ENCODE results near the gene BAMBI.

- TF ChIP-seq POLR2A (IDR thresholded peaks at IDR 0.05) (no peak), CTCF (IDR thresholded peaks at IDR 0.05) (no peak)
These were observed 2.5 kb upstream of the BAMBI start for GRCh38 chr10:28674782-28675181.
